Mesendoderm (in vitro differentiated cells): ENCODE data around the gene TNFRSF21.

Experiments
- DNase-seq: peaks from one replicate; pipeline ENCODE4 v3.0.0; 2013
- H2AK5ac ChIP-seq: 2 replicates; pipeline ENCODE4 v1.6.1; 2013; ENCODE audit warnings: low read length, inconsistent platforms
- H2BK120ac ChIP-seq: 2 replicates; pipeline ENCODE4 v1.6.1; 2013; ENCODE audit warnings: low read depth, mild to moderate bottlenecking, low read length, moderate library complexity, mixed read lengths
- H2BK15ac ChIP-seq: replicated peaks from 2 replicates; pipeline ENCODE4 v1.6.1; 2013; ENCODE audit warnings: low read depth, mild to moderate bottlenecking, moderate library complexity
- H2BK5ac ChIP-seq: 2 replicates; pipeline ENCODE4 v1.6.1; 2013; ENCODE audit warnings: low read length, inconsistent platforms
- H3K18ac ChIP-seq: 2 replicates; pipeline ENCODE4 v1.6.1; 2013; ENCODE audit warnings: mild to moderate bottlenecking, low read length, mixed read lengths
- H3K23ac ChIP-seq: one replicate; pipeline ENCODE4 v1.6.1; 2013; ENCODE audit warnings: low read length
- H3K27ac ChIP-seq: 2 replicates; pipeline ENCODE4 v1.5.1; 2013; ENCODE audit warnings: low read depth, mild to moderate bottlenecking, inconsistent platforms, low read length, moderate library complexity
- H3K27me3 ChIP-seq: 2 replicates; pipeline ENCODE4 v1.6.1; 2013; ENCODE audit warnings: low read length, control low read depth, mild to moderate bottlenecking, inconsistent platforms; ENCODE audit not compliant: insufficient read depth, poor library complexity
- H3K36me3 ChIP-seq: 2 replicates; pipeline ENCODE4 v1.6.1; 2013; ENCODE audit warnings: low read length, inconsistent platforms; ENCODE audit not compliant: control insufficient read depth, insufficient read depth
- H3K4ac ChIP-seq: one replicate; pipeline ENCODE4 v1.6.1; 2013; ENCODE audit warnings: low read depth, mild to moderate bottlenecking, low read length, moderate library complexity
- H3K4me1 ChIP-seq: 2 replicates; pipeline ENCODE4 v1.6.1; 2013; ENCODE audit warnings: low read depth, low read length, inconsistent platforms; ENCODE audit not compliant: control insufficient read depth
- H3K4me2 ChIP-seq: 2 replicates; pipeline ENCODE4 v1.6.1; 2013; ENCODE audit warnings: low read length
- H3K4me3 ChIP-seq: 2 replicates; pipeline ENCODE4 v1.5.1; 2013; ENCODE audit warnings: mild to moderate bottlenecking, low read length
- H3K56ac ChIP-seq: one replicate; pipeline ENCODE4 v1.6.1; 2013; ENCODE audit warnings: low read length
- H3K79me1 ChIP-seq: 2 replicates; pipeline ENCODE4 v1.6.1; 2013; ENCODE audit warnings: low read length, inconsistent platforms
- H3K79me2 ChIP-seq: 2 replicates; pipeline ENCODE4 v1.6.1; 2013; ENCODE audit warnings: mild to moderate bottlenecking, low read length; ENCODE audit not compliant: control insufficient read depth, insufficient read depth
- H3K9ac ChIP-seq: 2 replicates; pipeline ENCODE4 v1.6.1; 2013; ENCODE audit warnings: low read length, inconsistent platforms
- H4K5ac ChIP-seq: one replicate; pipeline ENCODE4 v1.6.1; 2013; ENCODE audit warnings: low read length
- H4K8ac ChIP-seq: one replicate; pipeline ENCODE4 v1.6.1; 2013; ENCODE audit warnings: low read depth, mild to moderate bottlenecking, control low read depth, low read length, moderate library complexity
- WGBS: extraction: QIAGEN DNeasy Blood & Tissue Kit; methylation state at CpG from one replicate; pipeline ENCODE4 v1.1.7; 2013; ENCODE audit warnings: low lambda C conversion rate, missing lambda C conversion rate; ENCODE audit not compliant: insufficient coverage; ENCODE audit errors: extremely low coverage; 5-methylcytosine and 5-hydroxymethylcytosine counted together

Gene TNFRSF21

GRCh38 chr6:47344022-47344421 lies 34.3 kb upstream of the TNFRSF21 start:
- Histone ChIP-seq H3K4ac (no peak overlapping the region), H3K56ac (no peak overlapping the region), H3K27ac (no peak overlapping the region), H3K4me2 (no peak overlapping the region), H3K4me1 (no peaks in the 10 kb centered on the region), H3K79me1 (no peaks in the 10 kb centered on the region), H4K8ac (no peak overlapping the region), H3K36me3 (no peaks in the 10 kb centered on the region), H2BK120ac (no peak overlapping the region), H3K27me3 (no peaks in the 10 kb centered on the region), H3K79me2 (no peaks in the 10 kb centered on the region), H3K23ac (no peak overlapping the region), H4K5ac (no peak overlapping the region), H3K18ac (no peak overlapping the region), H3K4me3 (no peak overlapping the region), H3K9ac (no peak overlapping the region), H2BK15ac (no peak overlapping the region), H2BK5ac (no peak overlapping the region), H2AK5ac (no peak overlapping the region)
- no peak for DNase-seq
- WGBS = no CpG with 5 or more reads among the region's 1 CpG

- no peak for DNase-seq
- Histone ChIP-seq H2BK15ac (no peak overlapping the region), H4K8ac (no peak overlapping the region), H3K4me1 (no peaks in the 10 kb centered on the region), H3K27me3 (no peaks in the 10 kb centered on the region), H2BK120ac (no peak overlapping the region), H3K27ac (no peak overlapping the region), H3K4ac (no peak overlapping the region), H3K79me2 (no peaks in the 10 kb centered on the region), H3K56ac (no peak overlapping the region), H3K18ac (no peak overlapping the region), H3K79me1 (no peaks in the 10 kb centered on the region), H2AK5ac (no peak overlapping the region), H3K4me3 (no peak overlapping the region), H3K4me2 (no peak overlapping the region), H3K9ac (no peak overlapping the region), H2BK5ac (no peak overlapping the region), H3K23ac (no peak overlapping the region), H3K36me3 (no peaks in the 10 kb centered on the region), H4K5ac (no peak overlapping the region)
- WGBS = no CpG with 5 or more reads among the region's 4 CpGs
Observed at GRCh38 chr6:47343600-47343999, 33.9 kb upstream of the TNFRSF21 start.

GRCh38 chr6:47342824-47343223 lies 33.1 kb upstream of the TNFRSF21 start:
- Histone ChIP-seq H3K27ac (no peak overlapping the region), H2AK5ac (no peak overlapping the region), H3K4ac (no peak overlapping the region), H3K9ac (no peak overlapping the region), H3K4me2 (no peak overlapping the region), H2BK5ac (no peak overlapping the region), H3K4me1 (no peaks in the 10 kb centered on the region), H2BK15ac (no peak overlapping the region), H2BK120ac (no peak overlapping the region), H3K4me3 (no peak overlapping the region), H3K27me3 (no peaks in the 10 kb centered on the region), H3K79me2 (no peaks in the 10 kb centered on the region), H4K8ac (no peak overlapping the region), H3K79me1 (no peaks in the 10 kb centered on the region), H3K36me3 (no peaks in the 10 kb centered on the region), H3K56ac (no peak overlapping the region), H3K23ac (no peak overlapping the region), H3K18ac (no peak overlapping the region), H4K5ac (no peak overlapping the region)
- WGBS = no CpG with 5 or more reads among the region's 8 CpGs
- DNase-seq = no peak

- Histone ChIP-seq H3K56ac (no peak overlapping the region), H3K27ac (no peak overlapping the region), H2BK120ac (no peak overlapping the region), H3K36me3 (no peaks in the 10 kb centered on the region), H4K8ac (no peak overlapping the region), H3K27me3 (no peaks in the 10 kb centered on the region), H4K5ac (no peak overlapping the region), H2BK5ac (no peak overlapping the region), H3K79me2 (no peaks in the 10 kb centered on the region), H2AK5ac (no peak overlapping the region), H3K18ac (no peak overlapping the region), H3K4me2 (no peak overlapping the region), H3K9ac (no peak overlapping the region), H2BK15ac (no peak overlapping the region), H3K4ac (no peak overlapping the region), H3K23ac (no peak overlapping the region), H3K4me3 (no peak overlapping the region), H3K4me1 (no peaks in the 10 kb centered on the region), H3K79me1 (no peaks in the 10 kb centered on the region)
- no CpG with 5 or more reads among the region's 2 CpGs for WGBS
- no peak for DNase-seq
Observed at GRCh38 chr6:47337519-47337918, 27.8 kb upstream of the TNFRSF21 start.

- no peak overlapping the region for H3K4me2 ChIP-seq
- H3K79me1 ChIP-seq = no peaks in the 10 kb centered on the region
- H3K23ac ChIP-seq = no peak overlapping the region
- H4K5ac ChIP-seq = no peak overlapping the region
- H3K27me3 ChIP-seq = no peaks in the 10 kb centered on the region
- no peak overlapping the region for H3K4me3 ChIP-seq
- H3K79me2 ChIP-seq = no peaks in the 10 kb centered on the region
- H3K36me3 ChIP-seq = no peaks in the 10 kb centered on the region
- no peak overlapping the region for H4K8ac ChIP-seq
- no peak overlapping the region for H3K9ac ChIP-seq
- no peak overlapping the region for H3K4ac ChIP-seq
- no peak overlapping the region for H3K56ac ChIP-seq
- no peak overlapping the region for H3K27ac ChIP-seq
- no peak overlapping the region for H3K18ac ChIP-seq
- H2BK15ac ChIP-seq = no peak overlapping the region
- H3K4me1 ChIP-seq = no peaks in the 10 kb centered on the region
- H2BK5ac ChIP-seq = no peak overlapping the region
- no peak for DNase-seq
- no peak overlapping the region for H2BK120ac ChIP-seq
- H2AK5ac ChIP-seq = no peak overlapping the region
Observed at GRCh38 chr6:47336334-47336733, 26.6 kb upstream of the TNFRSF21 start.

- no peak for DNase-seq
Observed at GRCh38 chr6:47335466-47335865, 25.8 kb upstream of the TNFRSF21 start.

More at GRCh38 chr6:47335466-47335865, 25.8 kb upstream of the TNFRSF21 start:
- Histone ChIP-seq H2BK5ac (no peak overlapping the region), H2BK15ac (no peak overlapping the region), H3K27ac (no peak overlapping the region), H3K79me1 (no peaks in the 10 kb centered on the region), H3K18ac (no peak overlapping the region), H3K56ac (no peak overlapping the region), H2AK5ac (no peak overlapping the region), H3K4ac (no peak overlapping the region), H3K79me2 (no peaks in the 10 kb centered on the region), H2BK120ac (no peak overlapping the region), H4K5ac (no peak overlapping the region), H3K23ac (no peak overlapping the region), H3K4me1 (no peaks in the 10 kb centered on the region), H3K27me3 (no peaks in the 10 kb centered on the region), H3K36me3 (no peaks in the 10 kb centered on the region), H3K9ac (no peak overlapping the region), H3K4me2 (no peak overlapping the region), H4K8ac (no peak overlapping the region), H3K4me3 (no peak overlapping the region)
- no CpG with 5 or more reads among the region's 6 CpGs for WGBS
